ENCODE data around the gene RBM17. TPM values are rescaled to one million over a fixed set of nuclear protein-coding genes. Genes with fewer than 3 reads are reported as not detected.

RBM17 gene
- total and polyA plus RNA-seq, 2 of the 13 experiments (the other 11 are each of a cell fraction or from before 2014, with no cell fraction given), result 30.7 to 77.5 TPM

DNA sequence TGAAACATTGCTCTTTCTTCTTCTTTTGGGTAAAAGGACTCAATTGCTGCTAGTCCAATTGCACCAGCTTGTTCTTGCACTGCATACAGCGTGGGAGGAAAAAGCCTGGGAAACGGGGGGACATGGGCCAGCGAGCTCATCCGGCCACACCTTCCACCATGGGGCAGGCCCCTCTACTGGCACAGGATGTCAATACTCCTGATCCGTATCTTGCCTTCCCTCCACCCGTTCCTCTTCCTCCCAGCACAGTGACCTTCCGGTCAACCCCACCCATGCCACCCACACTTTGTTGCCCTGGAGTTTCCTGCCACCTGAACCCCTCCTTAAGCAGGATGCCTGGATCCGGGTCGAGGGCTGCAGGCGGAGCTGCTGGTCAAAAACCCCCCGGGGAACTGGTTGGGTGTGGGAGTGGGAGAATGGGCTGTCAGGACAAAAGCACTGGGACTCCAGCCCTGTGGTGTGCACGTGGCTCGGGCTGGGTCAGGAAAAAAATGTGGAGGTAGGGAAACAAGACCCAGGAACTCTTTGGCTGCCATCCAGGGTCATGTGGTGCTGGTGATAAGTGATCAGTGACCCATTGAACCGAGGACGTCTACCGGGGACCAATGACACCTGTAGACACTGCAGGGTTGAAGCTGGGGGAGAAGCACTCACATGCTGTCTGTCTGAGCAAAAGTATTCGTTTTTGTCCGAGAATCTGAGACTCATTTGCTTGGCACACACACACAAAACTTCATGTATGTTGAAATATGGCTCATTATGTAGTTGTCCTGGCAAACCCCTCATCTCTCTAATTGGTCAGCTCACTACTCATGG is 34.8 kb upstream of the RBM17 start (continued):
- TF ChIP-seq SP5 (CRISPR knock-in tag; IDR thresholded peaks at IDR 0.05; ENCODE audit: borderline replicate concordance, low read depth), result no peak
- TF ChIP-seq ZNF547 (CRISPR knock-in tag; IDR thresholded peaks at IDR 0.05), result no peak
- TF ChIP-seq NR2F2 (IDR thresholded peaks at IDR 0.05; ENCODE audit: borderline replicate concordance, low read depth), result no peak
- no peak for TF ChIP-seq BRCA1 (CRISPR knock-in tag; IDR thresholded peaks at IDR 0.05)
- TF ChIP-seq, protein P1, sequence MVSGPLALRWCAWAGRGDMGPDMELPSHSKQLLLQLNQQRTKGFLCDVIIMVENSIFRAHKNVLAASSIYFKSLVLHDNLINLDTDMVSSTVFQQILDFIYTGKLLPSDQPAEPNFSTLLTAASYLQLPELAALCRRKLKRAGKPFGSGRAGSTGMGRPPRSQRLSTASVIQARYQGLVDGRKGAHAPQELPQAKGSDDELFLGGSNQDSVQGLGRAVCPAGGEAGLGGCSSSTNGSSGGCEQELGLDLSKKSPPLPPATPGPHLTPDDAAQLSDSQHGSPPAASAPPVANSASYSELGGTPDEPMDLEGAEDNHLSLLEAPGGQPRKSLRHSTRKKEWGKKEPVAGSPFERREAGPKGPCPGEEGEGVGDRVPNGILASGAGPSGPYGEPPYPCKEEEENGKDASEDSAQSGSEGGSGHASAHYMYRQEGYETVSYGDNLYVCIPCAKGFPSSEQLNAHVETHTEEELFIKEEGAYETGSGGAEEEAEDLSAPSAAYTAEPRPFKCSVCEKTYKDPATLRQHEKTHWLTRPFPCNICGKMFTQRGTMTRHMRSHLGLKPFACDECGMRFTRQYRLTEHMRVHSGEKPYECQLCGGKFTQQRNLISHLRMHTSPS (CRISPR knock-in tag; IDR thresholded peaks at IDR 0.05; ENCODE audit: low read depth), result no peak
- no peak for TF ChIP-seq NONO (IDR thresholded peaks at IDR 0.05)
- no peak for TF ChIP-seq NONO (CRISPR knock-in tag; conservative IDR thresholded peaks at IDR 0.05)
- no peak for TF ChIP-seq ZNF205 (CRISPR knock-in tag; IDR thresholded peaks at IDR 0.05)
- TF ChIP-seq PAWR (CRISPR knock-in tag; IDR thresholded peaks at IDR 0.05; ENCODE audit: borderline replicate concordance), result no peak
- TF ChIP-seq, protein P2, sequence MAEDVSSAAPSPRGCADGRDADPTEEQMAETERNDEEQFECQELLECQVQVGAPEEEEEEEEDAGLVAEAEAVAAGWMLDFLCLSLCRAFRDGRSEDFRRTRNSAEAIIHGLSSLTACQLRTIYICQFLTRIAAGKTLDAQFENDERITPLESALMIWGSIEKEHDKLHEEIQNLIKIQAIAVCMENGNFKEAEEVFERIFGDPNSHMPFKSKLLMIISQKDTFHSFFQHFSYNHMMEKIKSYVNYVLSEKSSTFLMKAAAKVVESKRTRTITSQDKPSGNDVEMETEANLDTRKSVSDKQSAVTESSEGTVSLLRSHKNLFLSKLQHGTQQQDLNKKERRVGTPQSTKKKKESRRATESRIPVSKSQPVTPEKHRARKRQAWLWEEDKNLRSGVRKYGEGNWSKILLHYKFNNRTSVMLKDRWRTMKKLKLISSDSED (CRISPR knock-in tag; IDR thresholded peaks at IDR 0.05), result no peak
- no peak for TF ChIP-seq U2AF2 (IDR thresholded peaks at IDR 0.05; ENCODE audit: low read depth, low read length)
- TF ChIP-seq ZNF431 (CRISPR knock-in tag; IDR thresholded peaks at IDR 0.05; ENCODE audit: borderline replicate concordance, low read depth), result no peak
- no peak for TF ChIP-seq ZNF382 (CRISPR knock-in tag; IDR thresholded peaks at IDR 0.05; ENCODE audit: borderline replicate concordance)
- TF ChIP-seq SP4 (CRISPR knock-in tag; IDR thresholded peaks at IDR 0.05), result no peak
- TF ChIP-seq ZNF33A (CRISPR knock-in tag; IDR thresholded peaks at IDR 0.05; ENCODE audit: borderline replicate concordance), result no peak
- TF ChIP-seq PITX1 (CRISPR knock-in tag; IDR thresholded peaks at IDR 0.05), result 0 out of 2 replicates have a peak, but pooled peaks have one; percentile 21
- TF ChIP-seq, protein P3, sequence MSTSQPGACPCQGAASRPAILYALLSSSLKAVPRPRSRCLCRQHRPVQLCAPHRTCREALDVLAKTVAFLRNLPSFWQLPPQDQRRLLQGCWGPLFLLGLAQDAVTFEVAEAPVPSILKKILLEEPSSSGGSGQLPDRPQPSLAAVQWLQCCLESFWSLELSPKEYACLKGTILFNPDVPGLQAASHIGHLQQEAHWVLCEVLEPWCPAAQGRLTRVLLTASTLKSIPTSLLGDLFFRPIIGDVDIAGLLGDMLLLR (CRISPR knock-in tag; IDR thresholded peaks at IDR 0.05), result no peak
- TF ChIP-seq, protein P4, sequence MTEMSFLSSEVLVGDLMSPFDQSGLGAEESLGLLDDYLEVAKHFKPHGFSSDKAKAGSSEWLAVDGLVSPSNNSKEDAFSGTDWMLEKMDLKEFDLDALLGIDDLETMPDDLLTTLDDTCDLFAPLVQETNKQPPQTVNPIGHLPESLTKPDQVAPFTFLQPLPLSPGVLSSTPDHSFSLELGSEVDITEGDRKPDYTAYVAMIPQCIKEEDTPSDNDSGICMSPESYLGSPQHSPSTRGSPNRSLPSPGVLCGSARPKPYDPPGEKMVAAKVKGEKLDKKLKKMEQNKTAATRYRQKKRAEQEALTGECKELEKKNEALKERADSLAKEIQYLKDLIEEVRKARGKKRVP (CRISPR knock-in tag; IDR thresholded peaks at IDR 0.05), result no peak
- TF ChIP-seq, protein P5, sequence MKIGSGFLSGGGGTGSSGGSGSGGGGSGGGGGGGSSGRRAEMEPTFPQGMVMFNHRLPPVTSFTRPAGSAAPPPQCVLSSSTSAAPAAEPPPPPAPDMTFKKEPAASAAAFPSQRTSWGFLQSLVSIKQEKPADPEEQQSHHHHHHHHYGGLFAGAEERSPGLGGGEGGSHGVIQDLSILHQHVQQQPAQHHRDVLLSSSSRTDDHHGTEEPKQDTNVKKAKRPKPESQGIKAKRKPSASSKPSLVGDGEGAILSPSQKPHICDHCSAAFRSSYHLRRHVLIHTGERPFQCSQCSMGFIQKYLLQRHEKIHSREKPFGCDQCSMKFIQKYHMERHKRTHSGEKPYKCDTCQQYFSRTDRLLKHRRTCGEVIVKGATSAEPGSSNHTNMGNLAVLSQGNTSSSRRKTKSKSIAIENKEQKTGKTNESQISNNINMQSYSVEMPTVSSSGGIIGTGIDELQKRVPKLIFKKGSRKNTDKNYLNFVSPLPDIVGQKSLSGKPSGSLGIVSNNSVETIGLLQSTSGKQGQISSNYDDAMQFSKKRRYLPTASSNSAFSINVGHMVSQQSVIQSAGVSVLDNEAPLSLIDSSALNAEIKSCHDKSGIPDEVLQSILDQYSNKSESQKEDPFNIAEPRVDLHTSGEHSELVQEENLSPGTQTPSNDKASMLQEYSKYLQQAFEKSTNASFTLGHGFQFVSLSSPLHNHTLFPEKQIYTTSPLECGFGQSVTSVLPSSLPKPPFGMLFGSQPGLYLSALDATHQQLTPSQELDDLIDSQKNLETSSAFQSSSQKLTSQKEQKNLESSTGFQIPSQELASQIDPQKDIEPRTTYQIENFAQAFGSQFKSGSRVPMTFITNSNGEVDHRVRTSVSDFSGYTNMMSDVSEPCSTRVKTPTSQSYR (CRISPR knock-in tag; IDR thresholded peaks at IDR 0.05; ENCODE audit: borderline replicate concordance), result no peak
- no peak for TF ChIP-seq KDM3A (CRISPR knock-in tag; IDR thresholded peaks at IDR 0.05; ENCODE audit: low read depth)
- TF ChIP-seq ETV6 (CRISPR knock-in tag; conservative IDR thresholded peaks at IDR 0.05), result no peak

Data from HepG2 (cell line).